H9 (cell line): ENCODE results near the gene GDF15. TPM values are rescaled to one million over a fixed set of nuclear protein-coding genes. Genes with fewer than 3 reads are reported as not detected.
A peak's percentile ranks its signal among the peaks of the same experiment; 100 is the strongest.

ENCODE experiments used
- DNase-seq: peaks from one replicate; pipeline ENCODE4 v3.0.0-alpha.2; 2017
- H2AFZ ChIP-seq: one replicate; pipeline ENCODE4 v1.6.1; 2013; ENCODE audit warnings: mild to moderate bottlenecking, low read length, control low read depth, moderate library complexity
- H2AK5ac ChIP-seq: 2 replicates; pipeline ENCODE4 v1.6.1; 2013; ENCODE audit warnings: low read length, control low read depth, mixed read lengths; ENCODE audit not compliant: insufficient read length
- H2BK120ac ChIP-seq: one replicate; pipeline ENCODE4 v1.6.1; 2013; ENCODE audit warnings: low read depth, mild to moderate bottlenecking, low read length, control low read depth, inconsistent platforms; ENCODE audit not compliant: poor library complexity, severe bottlenecking
- H2BK12ac ChIP-seq: 2 replicates; pipeline ENCODE4 v1.6.1; 2013; ENCODE audit warnings: low read length, control low read depth, mixed read lengths, low read depth; ENCODE audit not compliant: insufficient read length
- H2BK15ac ChIP-seq: 2 replicates; pipeline ENCODE4 v1.6.1; 2013; ENCODE audit warnings: low read depth, low read length, control low read depth
- H2BK20ac ChIP-seq: one replicate; pipeline ENCODE4 v1.6.1; 2013; ENCODE audit warnings: low read depth, mild to moderate bottlenecking, low read length, control low read depth, inconsistent platforms; ENCODE audit not compliant: poor library complexity, severe bottlenecking
- H2BK5ac ChIP-seq: 2 replicates; pipeline ENCODE4 v1.6.1; 2013; ENCODE audit warnings: low read length, control low read depth, mixed read lengths; ENCODE audit not compliant: insufficient read length
- H3K14ac ChIP-seq: 2 replicates; pipeline ENCODE4 v1.6.1; 2013; ENCODE audit warnings: low read length, control low read depth; ENCODE audit not compliant: insufficient read depth
- H3K18ac ChIP-seq: 2 replicates; pipeline ENCODE4 v1.6.1; 2013; ENCODE audit warnings: low read depth, mild to moderate bottlenecking, mixed read lengths, low read length, control low read depth; ENCODE audit not compliant: insufficient read length
- H3K23ac ChIP-seq: 2 replicates; pipeline ENCODE4 v1.6.1; 2013; ENCODE audit warnings: low read length, control low read depth, mixed read lengths, low read depth; ENCODE audit not compliant: insufficient read length
- H3K23me2 ChIP-seq: 2 replicates; pipeline ENCODE4 v1.6.1; 2013; ENCODE audit warnings: low read depth, mild to moderate bottlenecking, mixed read lengths, low read length, control low read depth; ENCODE audit not compliant: insufficient read length, poor library complexity, severe bottlenecking
- H3K27ac ChIP-seq: 2 replicates; pipeline ENCODE4 v1.5.1; 2013; ENCODE audit warnings: low read length, control low read depth, mixed read lengths, low read depth; ENCODE audit not compliant: insufficient read length
- H3K27me3 ChIP-seq: 2 replicates; pipeline ENCODE4 v1.6.1; 2013; ENCODE audit warnings: low read length, control low read depth, inconsistent platforms; ENCODE audit not compliant: insufficient read depth
- H3K4ac ChIP-seq: 2 replicates; pipeline ENCODE4 v1.6.1; 2013; ENCODE audit warnings: low read depth, mild to moderate bottlenecking, control low read depth, inconsistent platforms, low read length, moderate library complexity
- H3K4me1 ChIP-seq: 2 replicates; pipeline ENCODE4 v1.6.1; 2013; ENCODE audit warnings: low read length, control low read depth, inconsistent platforms; ENCODE audit not compliant: insufficient read depth
- H3K4me2 ChIP-seq: 2 replicates; pipeline ENCODE4 v1.6.1; 2013; ENCODE audit warnings: low read length, control low read depth, mixed read lengths; ENCODE audit not compliant: insufficient read length, insufficient read depth
- H3K56ac ChIP-seq: 2 replicates; pipeline ENCODE4 v1.6.1; 2013; ENCODE audit warnings: low read depth, mild to moderate bottlenecking, mixed read lengths, low read length, control low read depth; ENCODE audit not compliant: insufficient read length
- H3K79me1 ChIP-seq: 2 replicates; pipeline ENCODE4 v1.6.1; 2013; ENCODE audit warnings: low read depth, mild to moderate bottlenecking, moderate library complexity, low read length, control low read depth, inconsistent platforms; ENCODE audit not compliant: insufficient read depth, poor library complexity, severe bottlenecking
- H3K79me2 ChIP-seq: 2 replicates; pipeline ENCODE4 v1.6.1; 2013; ENCODE audit warnings: low read length, control low read depth, inconsistent platforms; ENCODE audit not compliant: insufficient read depth
- H3K9ac ChIP-seq: 2 replicates; pipeline ENCODE4 v1.6.1; 2013; ENCODE audit warnings: low read length, control low read depth, mixed read lengths; ENCODE audit not compliant: insufficient read length; ENCODE audit errors: extremely low read depth
- H3K9me3 ChIP-seq: one replicate; pipeline ENCODE4 v1.6.1; 2013; ENCODE audit warnings: low read depth, low read length, inconsistent platforms; ENCODE audit not compliant: control insufficient read depth
- H3T11ph ChIP-seq: one replicate; pipeline ENCODE4 v1.6.1; 2013; ENCODE audit warnings: mild to moderate bottlenecking, low read length, control low read depth, inconsistent platforms
- H4K20me1 ChIP-seq: one replicate; pipeline ENCODE4 v1.6.1; 2013; ENCODE audit not compliant: control insufficient read depth, insufficient read length, insufficient read depth
- H4K5ac ChIP-seq: 2 replicates; pipeline ENCODE4 v1.6.1; 2013; ENCODE audit warnings: low read depth, mild to moderate bottlenecking, mixed read lengths, low read length, control low read depth; ENCODE audit not compliant: insufficient read length
- H4K8ac ChIP-seq: replicated peaks from 2 replicates; pipeline ENCODE4 v1.6.1; 2013; ENCODE audit warnings: low read length, control low read depth, mixed read lengths, low read depth; ENCODE audit not compliant: insufficient read length
- H4K91ac ChIP-seq: 2 replicates; pipeline ENCODE4 v1.6.1; 2013; ENCODE audit warnings: low read depth, mild to moderate bottlenecking, moderate library complexity, mixed read lengths, low read length, control low read depth; ENCODE audit not compliant: insufficient read length
- H3K27ac Mint-ChIP-seq, 3 experiments: 2 replicates in 2 of 3; 3 replicates in 1 of 3; pipeline ENCODE4 v1.8.0; 2020 to 2021; ENCODE audit warnings: mixed read lengths in 3 of 3, mild to moderate bottlenecking in 1 of 3, moderate library complexity in 1 of 3
- H3K27me3 Mint-ChIP-seq: 2 replicates; pipeline ENCODE4 v1.8.0; 2021; ENCODE audit warnings: low read depth, mild to moderate bottlenecking, moderate library complexity, mixed read lengths
- H3K36me3 Mint-ChIP-seq, 3 experiments: 2 replicates in 2 of 3; 3 replicates in 1 of 3; pipeline ENCODE4 v1.8.0; 2020 to 2021; ENCODE audit warnings: low read depth in 3 of 3, mixed read lengths in 3 of 3; ENCODE audit not compliant: insufficient read depth in 1 of 3
- H3K4me1 Mint-ChIP-seq, 2 experiments: 2 replicates each; pipeline ENCODE4 v1.8.0; 2020; ENCODE audit warnings: mixed read lengths in 2 of 2
- H3K4me3 Mint-ChIP-seq, 2 experiments: 2 replicates in 1 of 2; 3 replicates in 1 of 2; pipeline ENCODE4 v1.8.0; 2020 to 2021; ENCODE audit warnings: mild to moderate bottlenecking in 2 of 2, mixed read lengths in 2 of 2, moderate library complexity in 1 of 2
- H3K9me3 Mint-ChIP-seq, 2 experiments: 2 replicates in 1 of 2; 3 replicates in 1 of 2; pipeline ENCODE4 v1.8.0; 2020; ENCODE audit warnings: mild to moderate bottlenecking in 2 of 2, mixed read lengths in 2 of 2, moderate library complexity in 1 of 2
- CTCF ChIP-seq: fragments of 200-600 bp; sonication (generic); conservative IDR thresholded peaks from 3 replicates; pipeline ENCODE4 v1.8.0; 2021; ENCODE audit warnings: antibody characterized with exemption, mild to moderate bottlenecking
- WGBS: extraction: QIAGEN DNeasy Blood & Tissue Kit; methylation state at CpG from one replicate; pipeline ENCODE4 v1.1.7; 2013; ENCODE audit warnings: missing lambda C conversion rate, low lambda C conversion rate, mixed read lengths; ENCODE audit not compliant: insufficient read length; ENCODE audit errors: extremely low coverage; 5-methylcytosine and 5-hydroxymethylcytosine counted together
- total RNA-seq: library from RNA; stranded (reverse); gene quantifications from 2 replicates; pipeline ENCODE4 v1.2.1, GENCODE V29; 2021

GDF15 gene
- total RNA-seq, 1 experiment from 2014 or later: 5.7 TPM

- Histone ChIP-seq H2BK20ac (no peak overlapping the region), H3K79me1 (no peaks in the 10 kb centered on the region), H4K91ac (no peak overlapping the region), H3K9ac (no peak overlapping the region), H3K23ac (no peak overlapping the region), H3K14ac (no peak overlapping the region), H3K4me2 (no peak overlapping the region), H2BK5ac (no peak overlapping the region), H2AK5ac (no peak overlapping the region), H3K4me1 (0 out of 2 replicates have a peak, but pooled peaks cover 2% of the 10 kb centered on the region), H2BK120ac (peak overlapping the region; percentile 28), H3K27me3 (no peaks in the 10 kb centered on the region), H3K9me3 (no peaks in the 10 kb centered on the region), H2AFZ (no peak overlapping the region), H3K56ac (no peak overlapping the region), H4K8ac (no peak overlapping the region), H3K23me2 (no peaks in the 10 kb centered on the region), H3T11ph (no peak overlapping the region), H3K18ac (peak overlapping the region; percentile 43), H4K20me1 (no peaks in the 10 kb centered on the region), H2BK15ac (no peak overlapping the region), H3K4ac (no peak overlapping the region), H3K27ac (peak overlapping the region; percentile 4), H4K5ac (no peak overlapping the region), H3K79me2 (no peaks in the 10 kb centered on the region), H2BK12ac (no peak overlapping the region)
- Mint-ChIP-seq H3K36me3 (peaks cover 0 to 59% (median 3%) of the 10 kb centered on the region in 3 experiments; a peak in 5 of 7 replicates), H3K27me3 (no peaks in the 10 kb centered on the region), H3K4me3 (no peak overlapping the region), H3K9me3 (no peaks in the 10 kb centered on the region; a peak in 1 of 5 replicates), H3K4me1 (peaks cover 23 to 35% of the 10 kb centered on the region in 2 experiments), H3K27ac (peak overlapping the region; percentile 87 to 95 (median 92))
- TF ChIP-seq CTCF: no peak
- DNase-seq: no peak
- no CpG with 5 or more reads among the region's 15 CpGs for WGBS
These were observed 21.0 kb upstream of the GDF15 start for GRCh38 chr19:18364826-18365528.
